Endothelial cell (in vitro differentiated cells): ENCODE results near the gene GIPC2. TPM values are rescaled to one million over a fixed set of nuclear protein-coding genes. Genes with fewer than 3 reads are reported as not detected.

Source experiments
- DNase-seq: peaks from one replicate; pipeline ENCODE4 v3.0.0; 2021; ENCODE audit warnings: low spot score
- H3K27ac Mint-ChIP-seq: one replicate; pipeline ENCODE4 v1.8.0; 2021; ENCODE audit warnings: mixed read lengths, inconsistent platforms; ENCODE audit not compliant: unreplicated experiment
- H3K27me3 Mint-ChIP-seq: one replicate; pipeline ENCODE4 v1.8.0; 2021; ENCODE audit warnings: mild to moderate bottlenecking, moderate library complexity, mixed read lengths, inconsistent platforms; ENCODE audit not compliant: unreplicated experiment
- H3K36me3 Mint-ChIP-seq: one replicate; pipeline ENCODE4 v1.8.0; 2021; ENCODE audit warnings: mild to moderate bottlenecking, low read depth, mixed read lengths, inconsistent platforms; ENCODE audit not compliant: unreplicated experiment
- H3K4me1 Mint-ChIP-seq: one replicate; pipeline ENCODE4 v1.8.0; 2021; ENCODE audit warnings: mild to moderate bottlenecking, mixed read lengths, inconsistent platforms; ENCODE audit not compliant: unreplicated experiment
- H3K4me3 Mint-ChIP-seq: one replicate; pipeline ENCODE4 v1.8.0; 2021; ENCODE audit warnings: mild to moderate bottlenecking, mixed read lengths, inconsistent platforms; ENCODE audit not compliant: unreplicated experiment
- H3K9me3 Mint-ChIP-seq: one replicate; pipeline ENCODE4 v1.8.0; 2021; ENCODE audit warnings: mixed read lengths, inconsistent platforms; ENCODE audit not compliant: unreplicated experiment
- CTCF ChIP-seq: fragments of 200-600 bp; sonication (generic); IDR thresholded peaks from one replicate; pipeline ENCODE4 v1.5.0; 2021; ENCODE audit warnings: antibody characterized with exemption; ENCODE audit not compliant: unreplicated experiment
- total RNA-seq: library from RNA; stranded (reverse); fragmentation: NEBNext Ultra II Directional; extraction: Animal tissue kit (Norgen Biotek cat#: 25700); gene quantifications from one replicate; pipeline ENCODE4 v1.2.1, GENCODE V29; 2021; ENCODE audit not compliant: unreplicated experiment

GIPC2 gene
- total RNA-seq, 1 donor from 2014 or later = 2.9 TPM

- Mint-ChIP-seq H3K4me1 (no peaks in the 10 kb centered on the region), H3K27me3 (no peaks in the 10 kb centered on the region), H3K27ac (no peak overlapping the region), H3K36me3 (no peaks in the 10 kb centered on the region), H3K9me3 (no peaks in the 10 kb centered on the region), H3K4me3 (no peak overlapping the region)
- TF ChIP-seq CTCF = no peak
- no peak for DNase-seq
Observed at GRCh38 chr1:78132174-78132947, 86.6 kb downstream of the GIPC2 start.

DNA sequence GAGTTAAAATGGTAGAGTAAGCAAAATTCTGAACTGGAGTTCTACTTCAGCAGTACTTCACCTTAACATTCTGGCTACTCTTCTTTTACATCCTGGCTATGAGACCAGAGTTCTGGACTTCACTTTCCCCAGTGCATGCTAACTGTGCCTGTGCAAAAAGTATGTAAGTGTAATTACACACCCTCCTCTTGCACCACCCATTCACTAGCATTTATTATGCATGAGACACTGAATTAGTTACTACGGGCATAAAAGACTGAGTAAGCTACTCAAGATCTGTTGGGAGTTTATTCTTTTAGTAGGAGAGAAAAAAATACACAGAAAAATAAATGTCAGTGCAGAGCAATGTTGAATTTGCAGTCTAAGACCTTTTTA is 87.2 kb downstream of the GIPC2 start:
- Mint-ChIP-seq H3K27me3 (no peaks in the 10 kb centered on the region), H3K4me1 (no peaks in the 10 kb centered on the region), H3K27ac (no peak overlapping the region), H3K9me3 (no peaks in the 10 kb centered on the region), H3K36me3 (no peaks in the 10 kb centered on the region), H3K4me3 (no peak overlapping the region)
- TF ChIP-seq CTCF = no peak
- no peak for DNase-seq

- Mint-ChIP-seq H3K36me3 (no peaks in the 10 kb centered on the region), H3K4me3 (no peak overlapping the region), H3K27ac (no peak overlapping the region), H3K27me3 (no peaks in the 10 kb centered on the region), H3K4me1 (no peaks in the 10 kb centered on the region), H3K9me3 (no peaks in the 10 kb centered on the region)
- no peak for TF ChIP-seq CTCF
- DNase-seq = no peak
Observed at GRCh38 chr1:78136680-78137079, 90.9 kb downstream of the GIPC2 start.

GRCh38 chr1:78141531-78142231 is 95.9 kb downstream of the GIPC2 start:
- Mint-ChIP-seq H3K9me3 (no peaks in the 10 kb centered on the region), H3K36me3 (no peaks in the 10 kb centered on the region), H3K27me3 (no peaks in the 10 kb centered on the region), H3K27ac (no peak overlapping the region), H3K4me3 (no peak overlapping the region), H3K4me1 (no peaks in the 10 kb centered on the region)
- no peak for DNase-seq
- TF ChIP-seq CTCF = no peak

DNA sequence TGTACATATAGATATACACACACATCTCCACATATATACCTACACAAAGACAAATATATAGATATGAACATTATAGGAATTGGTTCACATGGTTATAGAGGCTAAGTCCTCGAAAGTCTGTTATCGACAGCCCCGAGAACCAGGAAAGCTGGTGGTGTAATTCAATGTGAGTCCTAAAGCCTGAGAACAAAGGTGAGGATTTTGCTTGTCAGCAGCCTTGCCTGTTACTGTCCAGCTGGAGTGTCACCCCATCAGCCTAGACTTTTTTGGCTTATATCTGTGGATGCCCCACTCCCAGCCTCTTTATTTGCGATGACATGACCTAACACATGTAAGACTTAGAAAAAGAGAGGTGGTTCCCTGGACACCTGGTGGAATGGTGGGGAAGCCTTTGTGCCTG is 97.0 kb downstream of the GIPC2 start:
- no peaks in the 10 kb centered on the region for H3K4me1 Mint-ChIP-seq
- H3K27me3 Mint-ChIP-seq = no peaks in the 10 kb centered on the region
- no peak for DNase-seq
- H3K36me3 Mint-ChIP-seq = no peaks in the 10 kb centered on the region
- H3K9me3 Mint-ChIP-seq = no peaks in the 10 kb centered on the region
- no peak for TF ChIP-seq CTCF
- no peak overlapping the region for H3K4me3 Mint-ChIP-seq
- no peak overlapping the region for H3K27ac Mint-ChIP-seq
